DMS 273 treated with DMSO at 0.1 percent for 48 hours (cell line): Measurements from ENCODE around the gene PTPRN2.

Source experiments
- DNase-seq: peaks from one replicate; lab custom pipeline; 2025; lab: John Stamatoyannopoulos, UW

The PTPRN2 gene

GRCh38 chr7:157548691-157549303 is 1038.8 kb downstream of the PTPRN2 start:
- DNase-seq, result no peak

- DNase-seq, result no peak
These were observed 1040.0 kb downstream of the PTPRN2 start for GRCh38 chr7:157547611-157548010.

GRCh38 chr7:157547102-157547501 is 1040.5 kb downstream of the PTPRN2 start:
- no peak for DNase-seq

- DNase-seq, result no peak
These were observed 1042.0 kb downstream of the PTPRN2 start for GRCh38 chr7:157545681-157546060.

GRCh38 chr7:157544980-157545680 is 1042.5 kb downstream of the PTPRN2 start:
- no peak for DNase-seq

- no peak for DNase-seq
These were observed 1043.4 kb downstream of the PTPRN2 start for GRCh38 chr7:157544226-157544625.

- no peak for DNase-seq
These were observed 1043.8 kb downstream of the PTPRN2 start for GRCh38 chr7:157543791-157544190.

GRCh38 chr7:157543276-157543675 is 1044.3 kb downstream of the PTPRN2 start:
- DNase-seq, result no peak

GRCh38 chr7:157542068-157543021 is 1045.3 kb downstream of the PTPRN2 start:
- DNase-seq, result no peak

GRCh38 chr7:157541295-157542067 is 1046.1 kb downstream of the PTPRN2 start:
- DNase-seq, result no peak

GRCh38 chr7:157540606-157541294 is 1046.9 kb downstream of the PTPRN2 start:
- no peak for DNase-seq

GRCh38 chr7:157540020-157540419 is 1047.6 kb downstream of the PTPRN2 start:
- no peak for DNase-seq

- DNase-seq, result no peak
These were observed 1048.1 kb downstream of the PTPRN2 start for GRCh38 chr7:157539521-157539920.

GRCh38 chr7:157538735-157539134 is 1048.9 kb downstream of the PTPRN2 start:
- DNase-seq, result no peak

GRCh38 chr7:157538321-157538720 is 1049.3 kb downstream of the PTPRN2 start:
- no peak for DNase-seq

GRCh38 chr7:157537056-157537455 is 1050.6 kb downstream of the PTPRN2 start:
- DNase-seq, result no peak

GRCh38 chr7:157532068-157532467 is 1055.6 kb downstream of the PTPRN2 start:
- DNase-seq, result no peak

GRCh38 chr7:157529768-157530560 is 1057.7 kb downstream of the PTPRN2 start:
- no peak for DNase-seq

GRCh38 chr7:157528785-157529341 is 1058.8 kb downstream of the PTPRN2 start:
- no peak for DNase-seq

- no peak for DNase-seq
These were observed 1059.9 kb downstream of the PTPRN2 start for GRCh38 chr7:157527686-157528085.
